KBM-7 (cell line): Measurements from ENCODE around the gene RHOF.
"Not testable (repeated sequence)": the region's sequence is repeated elsewhere in the genome, so short reads cannot be mapped to it uniquely, and the experiment has no call there.

Experiments used
- DNase-seq: peaks from one replicate; pipeline ENCODE4 v3.0.0-alpha.2; 2015
- in situ Hi-C: fragments of 300-500 bp; cut with MboI; formaldehyde crosslinking; loops from 2 replicates; pipeline ENCODE4 v1.14.3; 2020; ENCODE audit warnings: low sequenced_read_pairs, low pct_unique_long_range_greater_than_20kb, mixed read lengths

RHOF gene

DNA sequence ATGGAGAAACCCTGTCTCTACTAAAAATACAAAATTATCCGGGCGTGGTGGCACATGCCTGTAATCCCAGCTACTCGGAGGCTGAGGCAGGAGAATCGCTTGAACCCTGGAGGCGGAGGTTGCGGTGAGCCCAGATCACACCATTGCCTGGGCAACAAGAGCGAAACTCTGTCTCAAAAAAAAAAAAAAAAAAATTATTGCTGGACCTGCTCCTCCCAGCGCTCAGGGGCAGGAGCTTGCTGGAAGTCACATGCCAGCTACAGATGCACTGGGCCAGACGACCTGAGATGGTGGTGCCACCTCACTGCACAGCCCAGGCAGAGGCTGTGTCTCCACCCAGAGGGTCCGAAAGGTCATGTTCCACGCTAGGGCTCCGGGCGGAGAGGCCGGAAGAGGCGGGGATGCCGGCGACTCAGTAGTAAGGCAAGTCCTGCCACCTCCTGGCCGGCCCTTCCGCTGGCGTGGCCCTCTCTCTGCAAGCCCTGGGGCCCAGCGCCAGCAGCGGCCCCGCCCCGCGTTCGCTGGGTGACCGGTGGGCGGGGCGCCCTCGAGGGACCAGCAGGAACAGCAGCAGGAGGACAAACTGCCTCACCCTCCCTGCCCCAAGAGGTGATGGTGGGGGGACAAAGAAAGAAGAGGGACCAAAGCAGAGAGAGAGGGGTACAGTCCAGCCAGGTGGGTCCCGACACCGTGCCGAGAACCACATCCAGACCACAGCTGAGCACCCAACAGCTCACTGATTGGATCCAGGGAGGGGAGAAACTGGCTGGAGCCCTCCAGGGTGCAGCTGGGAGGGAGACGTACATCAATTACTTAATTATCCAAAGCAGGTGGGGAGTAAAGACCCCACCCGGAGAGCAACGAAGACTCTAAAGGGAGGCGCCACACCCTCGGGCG is 3.6 kb upstream of the RHOF start:
- no peak for DNase-seq
- in situ Hi-C loops = no loop called here

- in situ Hi-C loops = no loop called here
Measured at GRCh38 chr12:121795034-121795968, 1.8 kb upstream of the RHOF start.

DNA sequence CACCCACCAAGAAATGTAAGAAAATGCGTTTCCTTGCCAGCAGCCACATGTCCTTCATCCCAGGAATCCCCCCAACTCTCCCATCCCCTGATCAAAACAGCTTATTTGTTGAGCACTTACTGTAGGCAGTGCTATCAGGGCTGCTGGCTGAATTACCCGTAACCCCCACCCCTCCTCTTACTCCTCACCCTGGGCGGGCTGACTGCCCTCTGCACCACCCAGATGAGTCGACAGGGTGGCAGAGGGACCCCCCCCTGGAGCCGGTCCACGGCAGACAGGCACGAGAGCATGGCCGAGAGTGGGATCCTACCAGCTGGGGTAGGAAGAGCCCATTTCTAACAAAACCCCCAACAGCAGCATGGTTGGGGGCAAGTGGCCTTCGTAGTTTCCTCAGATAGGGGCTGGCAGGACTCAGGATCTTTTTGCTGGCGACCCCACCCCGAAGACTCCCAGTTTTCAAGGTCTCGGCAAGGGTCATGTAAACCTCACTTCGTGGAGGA is 1.1 kb upstream of the RHOF start:
- in situ Hi-C loops = no loop called here
- no peak for DNase-seq

More at GRCh38 chr12:121795034-121795968, 1.8 kb upstream of the RHOF start:
- peak; percentile 91 for DNase-seq

GRCh38 chr12:121793838-121794533 is 498 bp upstream of the RHOF start:
- peak; percentile 99 for DNase-seq
- in situ Hi-C loops = no loop called here

DNA sequence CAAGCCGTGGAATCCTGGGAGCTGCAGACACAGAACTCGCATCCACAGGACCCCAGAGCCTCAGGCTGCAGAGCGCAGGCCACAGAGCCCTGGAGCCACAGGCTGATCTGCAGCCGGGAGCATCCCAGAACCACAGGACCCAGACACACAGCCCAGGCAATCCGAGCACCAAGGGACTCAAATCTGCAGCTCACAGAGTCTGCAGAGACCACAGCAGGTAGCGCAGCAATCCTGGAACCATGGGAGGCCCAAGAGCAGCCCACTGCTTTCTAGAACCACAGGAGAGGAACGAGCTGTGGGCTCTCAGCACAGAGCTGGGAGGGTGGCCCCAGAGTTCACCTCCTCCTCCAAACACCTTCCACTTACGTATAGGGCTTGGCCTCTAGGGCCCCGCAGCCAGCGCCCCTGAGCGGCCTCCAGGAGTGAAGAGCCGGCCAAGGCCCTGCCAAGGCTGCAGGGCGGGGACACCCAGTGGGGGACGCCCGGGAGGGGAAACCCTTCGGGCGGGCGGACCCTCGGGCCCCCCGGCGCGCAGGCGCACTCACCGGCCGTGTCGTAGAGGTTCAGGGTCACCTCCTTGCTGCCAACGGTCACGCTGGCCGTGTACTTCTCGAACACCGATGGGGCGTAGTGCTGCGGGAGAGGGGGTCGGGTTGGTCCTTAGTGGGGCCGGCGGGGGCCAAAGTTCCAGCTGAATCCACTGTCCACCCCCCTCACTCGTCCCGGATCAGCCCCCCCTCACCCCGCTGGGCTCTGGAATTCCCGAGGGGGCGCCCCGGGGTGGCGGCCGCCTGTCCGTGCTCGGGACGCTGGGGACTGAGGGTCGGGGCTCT is 665 bp downstream of the RHOF start:
- peak; percentile 58 for DNase-seq
- in situ Hi-C loops = no loop called here

DNA sequence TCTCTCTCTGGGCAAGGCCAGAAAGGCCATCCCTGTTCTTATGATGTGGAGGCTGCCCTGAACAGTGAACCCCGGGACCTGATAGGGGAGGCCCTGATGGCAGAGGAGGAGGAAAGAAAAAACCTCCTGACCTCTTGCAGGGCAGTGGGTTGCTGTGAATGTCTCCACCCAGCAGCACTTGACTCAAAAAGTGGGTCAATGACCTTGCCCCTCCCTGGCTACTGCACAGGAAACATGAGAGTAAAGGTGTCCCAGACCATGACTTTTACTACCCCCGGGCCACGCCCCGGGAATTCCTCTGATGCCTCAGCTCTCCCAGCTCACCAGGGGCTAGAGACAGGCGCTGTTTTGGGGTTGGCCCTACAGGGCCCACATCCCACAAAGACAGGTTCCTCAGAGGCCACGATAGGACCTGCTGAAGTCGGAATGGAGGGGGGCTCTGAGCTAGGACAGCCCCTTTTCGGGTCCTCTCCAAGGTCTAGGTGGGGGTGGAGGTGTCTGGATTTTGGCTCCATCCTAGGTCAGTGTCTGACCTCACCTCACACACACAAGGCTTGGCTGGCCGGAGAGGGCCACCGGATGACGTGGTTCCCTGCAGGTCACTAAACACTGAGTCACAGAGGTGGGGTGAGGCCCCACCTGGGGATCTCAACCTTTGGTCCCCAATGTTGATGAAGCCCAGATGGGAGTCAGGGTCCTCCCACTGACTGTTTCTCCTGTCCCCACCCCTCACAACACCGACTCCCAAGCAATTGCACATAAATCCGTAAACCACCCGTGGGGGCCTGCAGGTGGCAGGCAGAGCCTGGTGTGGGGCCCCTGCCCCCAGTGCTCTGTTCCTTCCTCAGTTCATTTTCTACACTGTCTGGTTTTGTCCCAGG is 1.6 kb downstream of the RHOF start:
- DNase-seq = no peak
- in situ Hi-C loops = no loop called here

GRCh38 chr12:121790785-121791184 is 2.7 kb downstream of the RHOF start:
- DNase-seq, in situ Hi-C loops: not testable (repeated sequence)

DNA sequence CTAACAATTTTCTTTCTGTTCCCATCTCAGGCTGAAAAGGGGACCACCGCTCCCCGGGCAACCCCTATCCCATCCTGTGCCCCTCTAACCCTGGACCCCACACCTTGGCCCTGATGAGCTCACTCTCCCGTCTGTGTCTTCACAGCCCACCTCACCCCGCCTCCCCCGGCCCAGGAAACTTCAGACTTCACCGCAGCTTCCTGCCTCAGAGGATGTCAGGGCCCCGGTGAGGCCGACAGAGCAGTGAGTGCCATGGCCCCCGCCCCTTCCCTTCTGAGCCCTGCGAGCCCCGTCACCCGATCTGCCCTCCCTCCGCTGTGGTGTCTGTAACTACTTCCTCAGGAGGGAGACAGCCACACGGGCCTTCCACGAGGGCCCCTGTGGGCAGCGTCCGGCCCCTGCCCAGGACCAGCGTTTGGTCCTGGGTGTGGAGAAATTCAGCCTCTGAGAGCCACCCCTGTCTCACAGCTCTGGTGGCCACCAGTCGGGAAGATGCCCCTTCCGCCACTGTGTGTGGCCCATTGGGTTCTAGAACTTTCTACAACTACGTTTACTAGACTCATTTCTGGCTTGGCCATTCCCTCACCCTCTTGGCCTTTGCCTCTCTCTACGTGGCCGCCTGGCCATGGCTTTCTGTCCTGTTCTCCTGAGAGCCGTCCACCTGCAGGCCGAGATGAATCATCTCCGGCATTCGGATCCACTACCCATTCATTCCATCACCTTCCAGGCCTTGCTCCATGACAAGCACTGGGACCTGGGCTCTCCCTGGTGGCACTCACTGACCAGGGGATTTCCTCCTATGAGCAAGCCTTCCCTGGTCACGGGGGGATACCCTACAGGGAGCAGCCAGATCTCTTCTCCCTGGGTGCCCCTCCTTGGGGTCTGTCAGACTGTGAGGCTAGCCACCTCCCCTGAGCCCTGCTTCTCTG is 3.4 kb downstream of the RHOF start:
- in situ Hi-C loops = no loop called here
- DNase-seq = peak; percentile 94

- in situ Hi-C loops = no loop called here
- DNase-seq = peak; percentile 75
Measured at GRCh38 chr12:121789233-121789781, 4.2 kb downstream of the RHOF start.

GRCh38 chr12:121788176-121788818 is 5.2 kb downstream of the RHOF start:
- no peak for DNase-seq
- in situ Hi-C loops = no loop called here

- no peak for DNase-seq
Measured at GRCh38 chr12:121787063-121788025, 6.1 kb downstream of the RHOF start.

DNA sequence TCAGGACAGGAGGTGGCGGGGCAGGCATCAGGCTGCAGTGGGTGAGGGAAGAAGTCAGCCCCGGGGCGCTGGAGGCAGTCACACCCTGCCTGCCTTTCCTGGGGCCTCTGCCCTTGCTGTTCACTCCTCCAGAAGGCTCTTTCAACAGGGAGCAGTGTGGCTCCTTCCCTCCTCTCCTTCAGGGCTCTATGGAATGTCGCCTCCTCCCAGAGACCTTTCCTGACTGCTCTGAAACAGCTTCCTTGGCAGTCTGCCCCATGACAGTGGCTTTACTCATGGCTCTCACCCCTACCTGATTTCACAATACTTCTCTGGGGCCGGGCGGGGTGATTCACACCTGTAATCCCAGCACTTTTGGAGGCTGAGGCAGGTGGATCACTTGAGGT is 7.1 kb downstream of the RHOF start:
- no peak for DNase-seq
- in situ Hi-C loops = no loop called here

More at GRCh38 chr12:121787063-121788025, 6.1 kb downstream of the RHOF start:
- in situ Hi-C loops = no loop called here

GRCh38 chr12:121784460-121784859 is 9.0 kb downstream of the RHOF start:
- no peak for DNase-seq
- in situ Hi-C loops = no loop called here

- in situ Hi-C loops = no loop called here
- DNase-seq = no peak
Measured at GRCh38 chr12:121783766-121784165, 9.7 kb downstream of the RHOF start.
